Kasumi-1 (cell line): ENCODE data around the gene YIPF2.

ENCODE experiments used
- DNase-seq, 2 experiments: peaks; one replicate each; lab custom pipeline; 2025; lab: John Stamatoyannopoulos, UW

Gene YIPF2

GRCh38 chr19:10876459-10877240 is 51.8 kb downstream of the YIPF2 start:
- DNase-seq, result no peak

GRCh38 chr19:10874024-10874423 is 54.4 kb downstream of the YIPF2 start:
- DNase-seq, result no peak

DNA sequence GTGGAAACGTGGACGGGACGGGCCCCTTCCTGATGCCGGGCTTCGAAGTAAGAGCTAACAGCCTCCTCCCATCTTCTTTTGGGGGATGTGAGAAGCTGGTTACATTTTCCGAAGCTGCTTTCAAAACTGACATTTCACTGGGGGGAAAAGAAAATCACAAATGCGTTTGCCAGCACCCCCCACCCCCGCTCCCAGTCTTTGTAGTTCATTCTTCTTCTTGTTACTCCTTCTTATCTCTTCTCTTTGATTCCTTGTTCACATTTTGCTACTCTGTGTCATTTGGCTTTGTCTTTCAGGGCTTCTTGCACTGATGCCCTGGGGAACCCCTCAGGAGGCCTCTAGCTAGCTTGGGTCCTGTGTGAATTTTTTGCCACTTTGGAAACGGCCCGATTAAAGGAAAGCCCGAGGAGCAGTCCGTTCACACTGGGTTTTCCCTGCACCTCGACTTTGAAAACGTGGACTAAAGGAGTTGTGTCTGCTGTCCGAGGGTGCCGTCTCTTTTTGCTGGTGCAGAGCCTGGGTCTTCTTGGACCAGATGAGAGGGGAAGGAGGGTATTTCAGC is 55.8 kb downstream of the YIPF2 start:
- DNase-seq, result no peak
